Stimulated activated CD8-positive, alpha-beta memory T cell treated with anti-CD3 and anti-CD28 coated beads, Interleukin-4, amount 100 ng/mL, for 48 hours (primary cell): Measurements from ENCODE around the gene LYG1.

ENCODE experiments used
- DNase-seq: peaks from one replicate; pipeline ENCODE4 v3.0.0-alpha.2; 2020

The LYG1 gene

GRCh38 chr2:99261242-99261641 is 39.8 kb downstream of the LYG1 start:
- no peak for DNase-seq

GRCh38 chr2:99260184-99260583 is 40.8 kb downstream of the LYG1 start:
- no peak for DNase-seq

- no peak for DNase-seq
Observed at GRCh38 chr2:99259465-99259864, 41.5 kb downstream of the LYG1 start.

DNA sequence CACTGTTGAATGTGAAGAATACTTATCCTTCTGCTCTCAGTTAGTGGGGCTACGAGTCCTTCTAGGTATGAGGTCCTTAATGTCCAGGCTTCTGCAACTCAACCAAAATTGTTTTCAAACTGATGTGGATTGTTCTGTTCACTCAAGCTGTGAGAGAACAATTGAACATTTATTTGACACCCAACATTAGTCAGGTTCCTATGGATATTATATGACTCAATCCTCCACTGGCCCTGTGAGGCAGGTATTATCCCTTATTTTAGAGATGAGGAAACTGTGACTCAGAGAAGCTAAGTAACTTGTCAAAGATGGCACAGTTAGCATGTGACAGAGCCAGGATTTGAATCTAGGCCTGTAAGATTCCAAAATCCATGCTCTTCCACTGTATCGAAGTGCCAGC is 44.3 kb downstream of the LYG1 start:
- DNase-seq: no peak

- no peak for DNase-seq
Observed at GRCh38 chr2:99255491-99256318, 45.3 kb downstream of the LYG1 start, which contains the start of gene LYG2. TSS of gene LYG2 (minus strand) at chr2:99255666. CDS start at chr2:99254260, 1,406 bp downstream.

- DNase-seq: no peak
Observed at GRCh38 chr2:99249951-99250350, 51.0 kb downstream of the LYG1 start.

DNA sequence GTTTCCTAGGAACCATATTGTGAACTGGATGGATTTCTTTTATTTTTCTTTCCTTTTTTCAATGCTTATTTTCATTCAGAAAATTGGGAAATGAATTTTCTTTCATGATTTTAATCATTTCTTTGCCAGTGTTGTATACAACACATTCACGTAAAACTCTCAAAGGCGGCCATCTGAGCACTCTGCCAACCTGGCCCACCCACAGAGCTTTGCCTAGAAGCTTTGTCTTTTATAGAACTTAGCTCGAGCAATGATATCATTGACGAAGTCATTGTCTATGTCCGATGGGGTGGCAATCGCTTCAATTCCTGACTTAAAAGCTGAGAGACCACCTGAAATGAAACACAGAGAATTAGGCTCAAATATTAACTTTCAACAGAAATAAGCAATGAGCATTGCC is 58.8 kb downstream of the LYG1 start:
- DNase-seq: no peak

- DNase-seq: no peak
Observed at GRCh38 chr2:99240431-99240830, 60.6 kb downstream of the LYG1 start.

GRCh38 chr2:99238599-99238998 is 62.4 kb downstream of the LYG1 start:
- no peak for DNase-seq
